HG02943 (cell line): ENCODE results near the gene AACS.
"Not testable (repeated sequence)": the region's sequence is repeated elsewhere in the genome, so short reads cannot be mapped to it uniquely, and the experiment has no call there.

Experiments used
- ATAC-seq: cut with Tn5 transposase; IDR thresholded peaks from one replicate; pipeline ENCODE4 v1.9.1; 2021; ENCODE audit warnings: mild to moderate bottlenecking, low read depth, moderate library complexity; ENCODE audit not compliant: unreplicated experiment

The AACS gene, protein sequence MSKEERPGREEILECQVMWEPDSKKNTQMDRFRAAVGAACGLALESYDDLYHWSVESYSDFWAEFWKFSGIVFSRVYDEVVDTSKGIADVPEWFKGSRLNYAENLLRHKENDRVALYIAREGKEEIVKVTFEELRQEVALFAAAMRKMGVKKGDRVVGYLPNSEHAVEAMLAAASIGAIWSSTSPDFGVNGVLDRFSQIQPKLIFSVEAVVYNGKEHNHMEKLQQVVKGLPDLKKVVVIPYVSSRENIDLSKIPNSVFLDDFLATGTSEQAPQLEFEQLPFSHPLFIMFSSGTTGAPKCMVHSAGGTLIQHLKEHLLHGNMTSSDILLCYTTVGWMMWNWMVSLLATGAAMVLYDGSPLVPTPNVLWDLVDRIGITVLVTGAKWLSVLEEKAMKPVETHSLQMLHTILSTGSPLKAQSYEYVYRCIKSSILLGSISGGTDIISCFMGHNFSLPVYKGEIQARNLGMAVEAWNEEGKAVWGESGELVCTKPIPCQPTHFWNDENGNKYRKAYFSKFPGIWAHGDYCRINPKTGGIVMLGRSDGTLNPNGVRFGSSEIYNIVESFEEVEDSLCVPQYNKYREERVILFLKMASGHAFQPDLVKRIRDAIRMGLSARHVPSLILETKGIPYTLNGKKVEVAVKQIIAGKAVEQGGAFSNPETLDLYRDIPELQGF

GRCh38 chr12:125065021-125065918 is at the start of gene AACS:
TSS of gene AACS (plus strand) at chr12:125065435. CDS start at chr12:125065585, 150 bp downstream.
- ATAC-seq, result peak; percentile 90

DNA sequence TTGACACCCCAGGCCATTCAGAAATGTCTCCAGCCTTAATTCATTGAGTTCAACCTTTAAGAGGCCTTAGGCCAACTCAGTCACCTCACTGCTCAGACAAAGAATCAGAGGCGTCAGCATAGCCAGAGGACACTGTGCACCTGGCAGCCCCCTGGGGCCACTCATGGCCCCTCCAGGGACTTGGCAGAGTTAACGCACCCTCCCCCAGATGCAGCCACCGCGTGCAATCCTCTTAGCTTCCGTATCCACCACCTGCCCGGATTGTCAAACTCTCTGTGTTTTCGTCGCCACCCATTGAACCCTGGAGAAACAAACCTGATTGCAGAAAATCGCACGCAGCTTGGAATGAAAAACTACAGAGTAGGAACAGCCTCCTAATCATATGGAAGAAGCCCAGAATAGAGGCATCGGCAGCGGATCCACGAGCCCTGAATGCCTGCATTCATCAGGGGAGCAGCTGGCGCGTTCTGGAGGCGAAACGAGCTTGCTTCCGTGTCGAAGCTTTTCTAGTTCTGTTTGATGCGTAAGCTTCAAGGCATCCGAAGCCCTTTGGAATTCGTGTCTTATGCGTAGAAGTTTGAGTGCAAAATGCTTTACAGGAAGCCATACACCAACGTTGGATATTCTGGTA is 49.4 kb upstream of the AACS start:
- no peak for ATAC-seq

DNA sequence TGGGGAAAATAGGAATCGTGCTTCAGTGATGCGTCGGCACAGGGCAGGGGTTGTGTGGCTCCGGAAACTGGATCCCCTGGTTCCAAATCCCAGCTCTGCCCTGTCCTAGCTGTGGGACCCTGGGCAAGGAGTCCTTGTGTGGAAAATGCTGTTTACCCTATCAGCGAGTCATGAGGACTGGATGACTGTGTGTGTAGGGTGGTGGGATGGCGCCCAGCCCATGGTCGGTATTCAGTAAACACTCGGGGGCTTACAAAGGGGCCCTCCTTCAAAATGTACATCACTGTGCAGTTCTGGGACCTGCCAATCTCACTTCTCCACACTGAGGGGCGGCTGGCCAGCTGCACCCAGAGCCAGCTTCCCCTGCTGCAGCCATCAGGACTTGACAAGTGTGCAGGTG is 47.4 kb upstream of the AACS start:
- no peak for ATAC-seq

DNA sequence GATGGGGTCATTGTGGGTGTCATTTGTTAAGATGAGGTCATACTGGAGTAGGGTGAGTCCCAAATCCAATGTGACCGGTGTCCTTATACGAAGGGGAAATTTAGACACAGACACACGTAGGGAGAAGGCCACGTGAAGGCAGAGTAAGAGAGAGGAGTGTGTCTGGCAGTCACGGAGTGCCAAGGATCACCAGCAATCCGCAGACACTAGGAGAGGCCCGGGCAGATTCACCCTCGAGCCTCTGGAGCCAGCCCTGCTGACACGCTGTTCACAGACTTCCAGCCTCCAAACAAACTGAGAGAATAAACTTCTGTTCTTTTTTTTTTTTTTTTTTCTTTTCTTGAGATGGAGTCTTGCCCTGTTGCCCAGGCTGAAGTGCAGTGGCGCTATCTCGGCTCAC is 46.9 kb upstream of the AACS start:
- ATAC-seq, result no peak

DNA sequence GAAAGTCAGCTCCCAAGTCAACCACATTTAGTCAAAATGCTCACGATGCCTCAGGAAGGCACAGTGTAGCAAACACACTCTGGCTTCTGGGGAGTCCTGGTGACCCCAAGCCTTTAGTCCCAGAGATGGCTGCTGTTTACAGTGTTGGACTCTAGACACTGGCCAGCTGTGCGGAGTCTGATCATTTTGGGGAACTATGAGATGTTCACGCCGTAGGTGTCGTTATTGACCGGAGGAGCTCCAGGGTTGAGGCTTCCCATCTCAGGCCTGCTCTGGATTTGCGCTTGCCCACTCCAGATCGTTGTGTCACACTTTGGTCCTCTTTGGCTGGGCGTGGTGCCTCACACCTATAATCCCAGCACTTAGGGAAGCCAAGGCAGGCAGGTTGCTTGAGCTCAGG is 44.1 kb upstream of the AACS start:
- ATAC-seq, result no peak

- no peak for ATAC-seq
Observed at GRCh38 chr12:125021771-125022170, 43.5 kb upstream of the AACS start.

DNA sequence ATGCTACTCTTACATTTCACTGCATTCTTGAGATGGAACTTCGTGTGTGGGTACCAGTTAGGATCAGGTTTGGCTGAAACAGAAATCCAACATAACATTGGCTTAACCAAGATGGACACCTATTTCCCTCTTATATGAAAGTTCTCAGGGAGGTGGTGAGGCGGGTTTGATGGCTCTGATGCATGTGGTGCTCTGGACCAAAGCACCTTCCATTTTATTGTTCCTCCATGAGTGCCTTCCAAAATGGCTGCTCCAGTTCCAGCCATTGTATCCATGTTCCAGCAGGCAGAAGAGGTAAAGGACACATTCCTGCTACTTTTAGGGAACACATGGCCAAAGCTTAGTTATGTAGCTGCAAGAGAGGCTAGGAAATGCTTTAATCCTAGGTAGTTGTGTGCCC is 42.2 kb upstream of the AACS start:
- ATAC-seq, result no peak

- ATAC-seq, result no peak
Observed at GRCh38 chr12:125024949-125025563, 40.2 kb upstream of the AACS start.

DNA sequence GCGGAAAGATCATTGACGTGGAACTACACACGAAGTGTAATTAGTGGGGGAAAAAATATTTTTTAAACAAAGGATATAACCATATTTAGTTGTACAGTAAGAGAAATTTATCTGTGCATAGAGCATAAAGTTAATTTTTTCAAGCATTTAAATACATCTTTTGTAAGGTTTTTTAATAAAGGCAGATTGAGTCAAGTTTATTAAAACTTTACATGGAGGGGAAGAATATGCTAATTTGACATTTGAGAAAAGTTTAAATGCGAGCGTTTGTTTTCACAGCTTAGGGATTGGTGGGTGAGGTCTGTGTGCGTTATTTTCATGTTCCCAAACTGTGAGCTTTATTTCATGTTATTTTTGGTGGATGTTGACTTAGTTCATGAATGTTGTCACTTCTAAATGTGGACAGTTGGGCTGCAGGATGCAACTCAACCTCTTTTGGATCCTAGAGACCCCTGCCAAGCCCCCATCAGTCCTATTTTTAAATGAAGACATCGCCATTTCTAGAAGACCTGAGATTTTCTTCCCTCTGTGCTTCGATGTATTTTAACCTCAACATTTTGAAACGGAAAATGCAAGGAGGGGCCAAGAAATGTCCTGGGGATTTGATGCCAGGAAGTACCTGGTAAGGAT is 39.5 kb upstream of the AACS start:
- ATAC-seq, result no peak

- no peak for ATAC-seq
Observed at GRCh38 chr12:125028106-125028505, 37.1 kb upstream of the AACS start.

DNA sequence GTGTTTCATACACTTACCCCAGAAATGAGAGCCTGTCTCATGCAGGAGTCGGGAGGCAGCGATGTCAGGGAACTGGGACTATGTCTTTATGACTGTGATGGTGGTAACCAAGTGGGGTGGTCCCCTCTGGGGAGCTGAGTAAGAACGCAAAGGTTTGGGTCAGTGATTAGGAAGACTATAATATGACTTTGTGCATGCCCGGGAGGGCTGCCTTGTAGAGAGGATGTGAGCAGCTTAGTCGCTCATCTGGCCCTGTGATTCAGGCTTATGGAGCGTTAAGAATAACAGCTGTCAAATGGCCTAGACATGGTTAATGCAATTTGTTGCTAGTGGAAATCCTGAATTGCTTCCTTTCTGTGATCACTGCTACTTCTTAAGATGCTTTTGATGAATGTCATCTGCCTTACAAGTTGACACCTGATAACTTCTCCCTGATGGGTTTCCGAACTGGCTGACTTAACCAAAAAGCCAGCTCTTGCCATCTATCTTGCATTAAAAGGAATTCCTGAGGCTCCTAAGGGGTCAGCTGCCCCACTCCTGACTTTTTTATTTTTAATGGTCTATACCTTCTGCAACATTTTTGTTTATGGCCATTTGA is 35.4 kb upstream of the AACS start:
- no peak for ATAC-seq

- not testable (repeated sequence) for ATAC-seq
Observed at GRCh38 chr12:125031471-125031870, 33.8 kb upstream of the AACS start.

- ATAC-seq, result no peak
Observed at GRCh38 chr12:125032466-125033152, 32.6 kb upstream of the AACS start.

DNA sequence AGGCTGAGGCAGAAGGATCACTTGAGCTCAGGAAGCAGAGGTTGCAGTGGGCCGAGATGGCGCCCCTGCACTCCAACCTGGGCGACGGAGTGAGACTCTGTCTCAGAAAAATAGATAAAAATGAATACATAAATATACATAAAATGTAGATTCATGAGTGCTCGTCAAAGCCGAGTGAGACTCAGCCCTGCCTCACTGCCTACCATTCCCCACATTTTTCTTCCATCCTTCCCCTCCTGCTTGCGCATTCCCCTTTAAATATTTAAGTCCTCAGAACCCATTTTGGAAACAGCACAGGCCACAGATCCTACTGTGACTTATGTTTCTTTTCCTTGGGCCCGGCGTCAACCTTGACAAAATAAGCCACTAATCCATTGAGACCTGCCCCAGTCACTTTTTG is 31.9 kb upstream of the AACS start:
- ATAC-seq, result no peak

- ATAC-seq, result no peak
Observed at GRCh38 chr12:125038976-125039625, 26.1 kb upstream of the AACS start.

DNA sequence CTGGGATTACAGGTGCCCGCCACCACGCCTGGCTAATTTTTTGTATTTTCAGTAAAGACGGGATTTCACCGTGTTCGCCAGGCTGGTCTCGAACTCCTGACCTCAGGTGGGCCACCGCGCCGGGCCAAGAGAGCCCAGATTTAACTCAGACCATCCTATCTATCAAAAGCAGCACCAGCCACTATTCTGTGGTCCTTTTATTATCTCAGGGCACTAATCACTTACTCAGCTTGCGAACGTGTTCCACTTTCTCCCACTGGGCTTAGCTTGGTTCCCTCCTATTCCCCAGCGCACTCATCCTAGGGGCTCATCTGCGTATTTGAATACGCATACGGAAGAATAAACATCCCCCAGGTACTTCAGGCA is 16.2 kb upstream of the AACS start:
- ATAC-seq, result no peak

GRCh38 chr12:125050446-125050845 is 14.8 kb upstream of the AACS start:
- ATAC-seq, result no peak

GRCh38 chr12:125050868-125051267 is 14.4 kb upstream of the AACS start:
- ATAC-seq, result no peak
